AG10803 (cell line): ENCODE data around the gene CTDSP2.

ENCODE experiments used
- DNase-seq: peaks from one replicate; pipeline ENCODE4 v3.0.0; 2010; ENCODE audit warnings: low read depth
- H3K4me3 ChIP-seq: 2 replicates; pipeline ENCODE4 v1.5.1; 2011; ENCODE audit warnings: mild to moderate bottlenecking, low read length, control low read depth
- TF ChIP-seq, protein P1 (sequence below): conservative IDR thresholded peaks from 2 replicates; pipeline ENCODE4 v1.5.1; 2011; ENCODE audit warnings: mild to moderate bottlenecking, low read length, control low read depth, inconsistent platforms

CTDSP2 gene

DNA sequence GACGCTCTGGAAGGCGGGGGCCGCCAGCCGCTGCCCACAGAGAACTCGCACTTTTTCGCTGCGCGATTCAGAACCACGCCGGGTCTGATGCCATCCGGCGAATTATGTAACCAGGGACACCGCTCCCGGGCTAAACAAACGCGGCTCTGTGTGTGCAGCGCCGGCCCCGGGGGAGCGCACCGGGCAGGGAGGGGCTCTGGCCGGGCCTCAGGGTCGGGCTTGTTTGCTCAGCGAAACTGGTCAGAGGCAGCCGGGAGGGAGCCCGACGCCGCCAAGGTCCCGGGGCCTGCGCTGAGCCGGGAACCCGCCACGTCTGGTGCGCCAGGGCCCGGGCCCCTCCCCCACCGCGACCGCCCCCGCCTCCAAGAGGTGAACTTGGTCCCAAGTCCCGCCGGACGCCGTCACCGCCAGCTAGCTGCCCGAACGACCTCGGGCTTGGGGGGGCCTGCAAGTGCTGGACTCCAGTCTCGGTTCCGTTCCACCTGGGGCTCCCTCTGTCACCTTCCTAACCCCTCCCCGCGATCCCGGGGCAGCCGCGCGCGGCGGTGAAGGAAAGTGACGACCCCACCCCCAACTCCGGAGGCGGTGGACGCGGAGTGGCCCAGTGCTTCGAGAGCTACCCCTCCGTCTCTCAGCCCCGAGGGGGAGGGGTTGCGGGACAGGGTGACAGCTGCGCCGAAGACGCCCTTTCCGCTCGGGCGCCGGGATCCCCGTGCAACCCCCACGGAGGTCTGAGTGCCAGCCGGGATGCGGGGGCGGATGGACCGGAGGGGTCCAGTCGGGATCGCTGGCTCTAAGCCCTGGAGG, 848 bp downstream of the CTDSP2 start:
- peak overlapping the region; percentile 96 for H3K4me3 ChIP-seq
- TF ChIP-seq, protein P1, sequence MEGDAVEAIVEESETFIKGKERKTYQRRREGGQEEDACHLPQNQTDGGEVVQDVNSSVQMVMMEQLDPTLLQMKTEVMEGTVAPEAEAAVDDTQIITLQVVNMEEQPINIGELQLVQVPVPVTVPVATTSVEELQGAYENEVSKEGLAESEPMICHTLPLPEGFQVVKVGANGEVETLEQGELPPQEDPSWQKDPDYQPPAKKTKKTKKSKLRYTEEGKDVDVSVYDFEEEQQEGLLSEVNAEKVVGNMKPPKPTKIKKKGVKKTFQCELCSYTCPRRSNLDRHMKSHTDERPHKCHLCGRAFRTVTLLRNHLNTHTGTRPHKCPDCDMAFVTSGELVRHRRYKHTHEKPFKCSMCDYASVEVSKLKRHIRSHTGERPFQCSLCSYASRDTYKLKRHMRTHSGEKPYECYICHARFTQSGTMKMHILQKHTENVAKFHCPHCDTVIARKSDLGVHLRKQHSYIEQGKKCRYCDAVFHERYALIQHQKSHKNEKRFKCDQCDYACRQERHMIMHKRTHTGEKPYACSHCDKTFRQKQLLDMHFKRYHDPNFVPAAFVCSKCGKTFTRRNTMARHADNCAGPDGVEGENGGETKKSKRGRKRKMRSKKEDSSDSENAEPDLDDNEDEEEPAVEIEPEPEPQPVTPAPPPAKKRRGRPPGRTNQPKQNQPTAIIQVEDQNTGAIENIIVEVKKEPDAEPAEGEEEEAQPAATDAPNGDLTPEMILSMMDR = no peak
- DNase-seq = peak; percentile 40

DNA sequence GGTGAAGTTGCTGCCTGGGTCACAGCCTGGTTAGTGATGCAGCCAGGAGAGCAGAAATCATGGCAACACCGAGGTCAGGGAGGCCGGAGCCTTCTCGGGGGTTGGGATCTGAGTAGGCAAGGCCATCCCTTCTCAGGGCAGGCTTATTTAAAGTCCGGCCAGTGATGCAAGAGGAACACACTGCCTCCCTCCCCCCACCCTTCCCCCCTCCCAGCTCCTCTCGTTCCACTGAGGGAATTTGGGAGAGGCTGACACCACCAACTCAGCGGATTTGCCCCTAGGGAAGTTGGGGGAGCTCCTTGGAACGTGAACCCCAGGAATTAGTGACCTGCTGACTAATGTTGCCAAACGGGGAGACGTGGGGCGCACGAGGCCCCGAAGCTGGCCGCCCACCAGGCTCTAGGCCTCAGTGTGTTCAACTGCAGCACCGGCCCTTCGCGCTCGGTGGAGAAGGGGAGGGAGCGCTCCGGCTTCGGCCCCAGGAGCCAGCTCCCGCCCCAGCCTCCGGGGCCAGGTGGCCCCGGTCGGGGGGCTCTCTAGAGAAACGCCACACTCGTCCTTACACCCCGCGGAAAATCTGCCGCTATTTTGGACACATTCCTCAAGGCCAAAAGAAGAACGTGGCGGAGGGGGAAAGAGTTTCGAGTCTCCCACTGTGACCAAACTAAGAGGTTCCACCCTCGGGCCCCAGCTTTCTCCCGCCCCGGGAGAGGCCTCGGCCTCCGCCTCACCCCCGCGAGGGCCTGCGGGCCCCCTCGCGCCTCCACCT, 1.6 kb downstream of the CTDSP2 start:
- H3K4me3 ChIP-seq = peak overlapping the region; percentile 96
- TF ChIP-seq, protein P1 = no peak
- peak; percentile 93 for DNase-seq

DNA sequence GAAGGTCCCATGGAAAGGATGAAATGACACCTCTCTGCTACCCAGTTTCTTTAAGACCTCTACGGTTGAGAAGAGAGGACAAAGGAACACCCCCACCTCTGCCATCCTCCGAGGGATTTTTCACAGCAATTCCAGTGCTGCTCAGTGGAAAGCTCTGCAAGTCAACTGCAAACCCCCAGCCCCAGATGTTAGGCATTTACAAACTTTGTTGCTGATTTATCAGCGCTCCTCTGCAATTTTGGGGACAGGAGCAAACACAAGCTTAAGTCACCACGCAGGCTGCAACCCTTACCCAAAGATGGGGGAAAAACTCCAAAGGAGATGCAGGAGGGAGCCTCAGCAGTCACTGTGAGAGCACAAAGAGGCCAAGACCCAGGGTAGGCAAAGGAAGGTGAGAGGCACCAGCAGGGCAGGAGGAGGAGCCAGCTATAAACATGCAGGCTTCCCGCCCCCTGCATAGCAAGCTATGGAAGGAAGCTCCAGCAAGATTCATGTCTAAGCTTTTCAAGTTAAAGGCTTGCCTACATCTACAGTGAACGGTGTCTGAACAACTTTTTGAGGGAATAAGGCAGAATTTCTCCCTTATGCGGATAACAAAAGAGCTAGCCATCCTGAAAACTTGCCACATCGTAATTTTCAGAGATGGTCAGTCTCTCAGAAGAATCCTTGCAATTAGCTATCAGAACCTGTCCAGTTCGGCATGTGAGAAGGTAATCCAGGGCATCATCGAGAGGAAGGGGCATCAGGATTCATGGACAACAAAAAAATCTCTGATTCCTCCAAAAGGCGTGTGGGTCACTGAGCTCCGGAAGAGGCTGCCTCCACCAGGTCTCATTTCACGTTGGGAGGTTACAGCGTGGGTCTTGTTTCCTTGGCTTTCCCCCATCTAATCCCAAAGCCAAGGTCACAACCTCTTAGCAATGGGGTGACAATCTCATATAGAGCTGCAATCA, 3.9 kb downstream of the CTDSP2 start:
- TF ChIP-seq, protein P1 = no peak
- DNase-seq = no peak
- peak overlapping the region; percentile 96 for H3K4me3 ChIP-seq

DNA sequence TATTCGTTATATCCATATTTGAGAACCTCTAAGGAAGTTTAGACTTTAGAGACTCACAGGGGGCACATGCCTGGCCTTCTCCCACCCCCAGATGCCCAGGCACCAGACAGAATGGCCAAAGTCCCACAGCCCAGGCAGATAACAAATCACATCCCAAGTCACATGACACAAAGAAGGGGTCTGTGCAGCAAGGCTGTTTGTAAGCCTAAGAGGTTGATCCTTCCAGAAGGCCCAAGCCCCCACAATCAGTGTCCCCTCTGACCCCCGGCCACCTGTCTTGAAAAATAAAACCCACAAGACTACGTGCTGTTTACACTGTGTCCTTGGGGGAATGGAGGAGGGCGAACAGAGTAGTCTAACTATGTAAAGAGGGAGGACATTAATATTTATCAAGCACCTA, 5.1 kb downstream of the CTDSP2 start:
- TF ChIP-seq, protein P1 = no peak
- H3K4me3 ChIP-seq = peak overlapping the region; percentile 27
- no peak for DNase-seq

- no peak overlapping the region; the same call in 1 of the 2 replicates for H3K4me3 ChIP-seq
- DNase-seq = no peak
- TF ChIP-seq, protein P1 = no peak
These were observed 5.8 kb downstream of the CTDSP2 start for GRCh38 chr12:57840726-57841125.

DNA sequence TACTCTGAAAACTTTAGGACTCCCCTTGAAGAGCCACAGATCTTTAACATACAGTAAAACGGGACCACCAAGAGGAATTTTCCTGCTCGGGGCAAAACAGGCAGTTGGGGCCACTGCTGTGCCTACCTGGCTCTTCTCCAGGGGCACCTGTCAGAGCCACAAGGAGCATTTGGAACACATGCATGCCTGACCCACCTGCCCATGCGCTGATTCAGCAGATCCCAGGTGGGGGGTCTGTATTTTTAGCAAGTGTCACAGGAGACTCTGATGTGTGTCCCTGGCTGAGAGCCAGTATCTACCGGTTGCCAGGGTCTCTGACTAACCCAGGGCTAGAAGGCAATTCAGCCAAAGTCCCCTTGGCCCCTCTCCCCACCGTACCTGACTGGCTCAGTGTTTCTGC, 6.5 kb downstream of the CTDSP2 start:
- no peak overlapping the region; the same call in 1 of the 2 replicates for H3K4me3 ChIP-seq
- DNase-seq = no peak
- TF ChIP-seq, protein P1 = no peak
